CD4-positive, alpha-beta T cell treated with Interleukin-6 at 100 ng/mL for 8 hours (primary cell): ENCODE data around the gene PCNX4.
"Not testable (repeated sequence)": the region's sequence is repeated elsewhere in the genome, so short reads cannot be mapped to it uniquely, and the experiment has no call there.

Experiments used
- DNase-seq: peaks from one replicate; pipeline ENCODE4 v3.0.0-alpha.2; 2020; ENCODE audit warnings: mixed read lengths, low spot score

The PCNX4 gene

GRCh38 chr14:60091550-60092525 is at the start of gene PCNX4:
Gene PCNX4, plus strand, starts transcription at chr14:60091923. Its CDS starts 15,716 bp downstream, at chr14:60107639.
- DNase-seq = peak; percentile 93

GRCh38 chr14:60047976-60048375 is 43.7 kb upstream of the PCNX4 start:
- not testable (repeated sequence) for DNase-seq

GRCh38 chr14:60051721-60052221 is 40.0 kb upstream of the PCNX4 start:
- peak; percentile 7 for DNase-seq

- no peak for DNase-seq
These were observed 33.6 kb upstream of the PCNX4 start for GRCh38 chr14:60058087-60058486.

GRCh38 chr14:60061371-60061770 is 30.4 kb upstream of the PCNX4 start:
- DNase-seq = no peak

GRCh38 chr14:60064491-60065072 is 27.1 kb upstream of the PCNX4 start:
- DNase-seq = peak; percentile 22

- DNase-seq = no peak
These were observed 23.8 kb upstream of the PCNX4 start for GRCh38 chr14:60067882-60068281.

- DNase-seq = no peak
These were observed 12.0 kb upstream of the PCNX4 start for GRCh38 chr14:60079723-60080122.

GRCh38 chr14:60085085-60085484 is 6.6 kb upstream of the PCNX4 start:
- no peak for DNase-seq

GRCh38 chr14:60085693-60086092 is 6.0 kb upstream of the PCNX4 start:
- DNase-seq = no peak

- no peak for DNase-seq
These were observed 4.1 kb upstream of the PCNX4 start for GRCh38 chr14:60087668-60088067.

- DNase-seq = no peak
These were observed 2.5 kb upstream of the PCNX4 start for GRCh38 chr14:60089221-60089620.

- DNase-seq = peak; percentile 6
These were observed 731 bp upstream of the PCNX4 start for GRCh38 chr14:60090864-60091519.

GRCh38 chr14:60092526-60092920 is 800 bp downstream of the PCNX4 start:
- no peak for DNase-seq

GRCh38 chr14:60093080-60093479 is 1.4 kb downstream of the PCNX4 start:
- no peak for DNase-seq

- DNase-seq = no peak
These were observed 1.9 kb downstream of the PCNX4 start for GRCh38 chr14:60093606-60094005.

- no peak for DNase-seq
These were observed 2.7 kb downstream of the PCNX4 start for GRCh38 chr14:60094306-60094897.

GRCh38 chr14:60095231-60095630 is 3.5 kb downstream of the PCNX4 start:
- DNase-seq = no peak

GRCh38 chr14:60095781-60096450 is 4.2 kb downstream of the PCNX4 start:
- DNase-seq = no peak

GRCh38 chr14:60097974-60098373 is 6.3 kb downstream of the PCNX4 start:
- no peak for DNase-seq

GRCh38 chr14:60099855-60100254 is 8.1 kb downstream of the PCNX4 start:
- DNase-seq = not testable (repeated sequence)

- no peak for DNase-seq
These were observed 10.1 kb downstream of the PCNX4 start for GRCh38 chr14:60101786-60102185.
